Left ventricle myocardium inferior (tissue), 1 donor: ENCODE results near the gene CMTR1. TPM values are rescaled to one million over a fixed set of nuclear protein-coding genes. Genes with fewer than 3 reads are reported as not detected.

Source experiments
- DNase-seq: peaks from one replicate; pipeline ENCODE4 v3.0.0-alpha.2; 2020
- H3K27ac ChIP-seq: fragments of 200-600 bp; replicated peaks from 2 replicates; pipeline ENCODE4 v1.8.0; 2021
- H3K27me3 ChIP-seq: fragments of 200-600 bp; 2 replicates; pipeline ENCODE4 v1.8.0; 2021; ENCODE audit warnings: low read depth
- H3K36me3 ChIP-seq: fragments of 200-600 bp; 2 replicates; pipeline ENCODE4 v1.8.0; 2021
- H3K4me1 ChIP-seq: fragments of 200-600 bp; 2 replicates; pipeline ENCODE4 v1.8.0; 2021
- H3K4me3 ChIP-seq: fragments of 200-600 bp; 2 replicates; pipeline ENCODE4 v1.8.0; 2021; ENCODE audit warnings: mild to moderate bottlenecking, moderate library complexity
- H3K9me3 ChIP-seq: fragments of 200-600 bp; replicated peaks from 2 replicates; pipeline ENCODE4 v1.8.0; 2021
- CTCF ChIP-seq: fragments of 200-600 bp; IDR thresholded peaks from 2 replicates; pipeline ENCODE4 v1.8.0; 2021; ENCODE audit warnings: antibody characterized with exemption, mild to moderate bottlenecking, borderline replicate concordance
- intact Hi-C: fragments of 100-400 bp; cut with micrococcal nuclease; formaldehyde crosslinking; loops from one replicate; pipeline ENCODE4 v1.11.0; 2022
- long read RNA-seq: library from polyadenylated mRNA; unstranded; transcript quantifications from one replicate; pipeline ENCODE4 v2.0.0, GENCODE V29; 2021
- total RNA-seq: library from RNA; stranded (reverse); fragmentation: NEBNext Ultra II Directional; extraction: Animal tissue kit (Norgen Biotek cat#: 25700); gene quantifications from one replicate; pipeline ENCODE4 v1.2.1, GENCODE V29; 2021
- donor health status: DM: no; HTN: yes; CAD: no; lungs with severe emphysema.

The CMTR1 gene, protein sequence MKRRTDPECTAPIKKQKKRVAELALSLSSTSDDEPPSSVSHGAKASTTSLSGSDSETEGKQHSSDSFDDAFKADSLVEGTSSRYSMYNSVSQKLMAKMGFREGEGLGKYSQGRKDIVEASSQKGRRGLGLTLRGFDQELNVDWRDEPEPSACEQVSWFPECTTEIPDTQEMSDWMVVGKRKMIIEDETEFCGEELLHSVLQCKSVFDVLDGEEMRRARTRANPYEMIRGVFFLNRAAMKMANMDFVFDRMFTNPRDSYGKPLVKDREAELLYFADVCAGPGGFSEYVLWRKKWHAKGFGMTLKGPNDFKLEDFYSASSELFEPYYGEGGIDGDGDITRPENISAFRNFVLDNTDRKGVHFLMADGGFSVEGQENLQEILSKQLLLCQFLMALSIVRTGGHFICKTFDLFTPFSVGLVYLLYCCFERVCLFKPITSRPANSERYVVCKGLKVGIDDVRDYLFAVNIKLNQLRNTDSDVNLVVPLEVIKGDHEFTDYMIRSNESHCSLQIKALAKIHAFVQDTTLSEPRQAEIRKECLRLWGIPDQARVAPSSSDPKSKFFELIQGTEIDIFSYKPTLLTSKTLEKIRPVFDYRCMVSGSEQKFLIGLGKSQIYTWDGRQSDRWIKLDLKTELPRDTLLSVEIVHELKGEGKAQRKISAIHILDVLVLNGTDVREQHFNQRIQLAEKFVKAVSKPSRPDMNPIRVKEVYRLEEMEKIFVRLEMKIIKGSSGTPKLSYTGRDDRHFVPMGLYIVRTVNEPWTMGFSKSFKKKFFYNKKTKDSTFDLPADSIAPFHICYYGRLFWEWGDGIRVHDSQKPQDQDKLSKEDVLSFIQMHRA
- 34.4 TPM for total RNA-seq
- long read RNA-seq, full-length matches to known transcripts: 28 of 58 reads
- long read RNA-seq, partial matches to known transcripts: 23 of 58 reads
- long read RNA-seq, other reads (novel, unspliced or antisense): 7 of 58 reads

GRCh38 chr6:37432916-37433656 lies at the start of gene CMTR1:
CMTR1 (plus strand) TSS chr6:37433221; CDS start chr6:37435630, 2,409 bp downstream.
- peaks cover 6% of the 10 kb centered on the region for H3K27me3 ChIP-seq
- peaks cover 27% of the 10 kb centered on the region for H3K36me3 ChIP-seq
- peak within 1 kb of the TSS; percentile 100 for H3K4me3 ChIP-seq
- DNase-seq: peak; percentile 96
- H3K27ac ChIP-seq: peak within 1 kb of the TSS; percentile 98
- H3K4me1 ChIP-seq: peaks cover 39% of the 10 kb centered on the region
- intact Hi-C loops: no loop called here
- no peaks in the 10 kb centered on the region for H3K9me3 ChIP-seq
- no peak for TF ChIP-seq CTCF

- TF ChIP-seq CTCF: no peak
- DNase-seq: no peak
- H3K27ac ChIP-seq: no peak overlapping the region
- H3K4me3 ChIP-seq: no peak overlapping the region
- no peaks in the 10 kb centered on the region for H3K4me1 ChIP-seq
- peaks cover 60% of the 10 kb centered on the region for H3K36me3 ChIP-seq
- intact Hi-C loops: no loop called here
- no peaks in the 10 kb centered on the region for H3K27me3 ChIP-seq
- no peaks in the 10 kb centered on the region for H3K9me3 ChIP-seq
Observed at GRCh38 chr6:37388578-37388977, 44.4 kb upstream of the CMTR1 start.

- no peak overlapping the region for H3K4me3 ChIP-seq
- DNase-seq: no peak
- TF ChIP-seq CTCF: no peak
- intact Hi-C loops: no loop called here
- H3K27me3 ChIP-seq: no peaks in the 10 kb centered on the region
- H3K9me3 ChIP-seq: no peaks in the 10 kb centered on the region
- no peaks in the 10 kb centered on the region for H3K4me1 ChIP-seq
- peaks cover 50% of the 10 kb centered on the region for H3K36me3 ChIP-seq
- H3K27ac ChIP-seq: no peak overlapping the region
Observed at GRCh38 chr6:37389857-37390256, 43.2 kb upstream of the CMTR1 start.

- no peak for DNase-seq
- Histone ChIP-seq H3K4me1 (no peaks in the 10 kb centered on the region), H3K27ac (no peak overlapping the region), H3K36me3 (peaks cover 48% of the 10 kb centered on the region), H3K9me3 (no peaks in the 10 kb centered on the region), H3K4me3 (no peak overlapping the region), H3K27me3 (no peaks in the 10 kb centered on the region)
- intact Hi-C loops: no loop called here
- no peak for TF ChIP-seq CTCF
Observed at GRCh38 chr6:37391120-37391519, 41.9 kb upstream of the CMTR1 start.

GRCh38 chr6:37392821-37393220 lies 40.2 kb upstream of the CMTR1 start:
- no peak for DNase-seq
- H3K4me3 ChIP-seq: no peak overlapping the region
- no peaks in the 10 kb centered on the region for H3K27me3 ChIP-seq
- intact Hi-C loops: no loop called here
- peaks cover 35% of the 10 kb centered on the region for H3K36me3 ChIP-seq
- TF ChIP-seq CTCF: no peak
- H3K27ac ChIP-seq: no peak overlapping the region
- H3K9me3 ChIP-seq: no peaks in the 10 kb centered on the region
- no peaks in the 10 kb centered on the region for H3K4me1 ChIP-seq
